ENCODE results near the gene ZNF747.
"Not testable (repeated sequence)": the region's sequence is repeated elsewhere in the genome, so short reads cannot be mapped to it uniquely, and the experiment has no call there.

GRCh38 chr16:30522702-30523463, 11.8 kb downstream of the ZNF747 start:
- TF ChIP-seq CREB5 (CRISPR knock-in tag; IDR thresholded peaks at IDR 0.05; ENCODE audit: low read depth); ZFP30 (CRISPR knock-in tag; IDR thresholded peaks at IDR 0.05); BACH2 (CRISPR knock-in tag; IDR thresholded peaks at IDR 0.05; ENCODE audit: borderline replicate concordance); OSR1 (CRISPR knock-in tag; IDR thresholded peaks at IDR 0.05); CSDC2 (CRISPR knock-in tag; IDR thresholded peaks at IDR 0.05); ZNF565 (CRISPR knock-in tag; conservative IDR thresholded peaks at IDR 0.05; ENCODE audit: low read depth); SNAI2 (CRISPR knock-in tag; IDR thresholded peaks at IDR 0.05); PPARA (CRISPR knock-in tag; IDR thresholded peaks at IDR 0.05; ENCODE audit: borderline replicate concordance): not testable (repeated sequence)

All from SK-N-SH treated with all-trans-retinoic acid at 6 μM for 48 hours (cell line).